Keratinocyte (primary cell): ENCODE data around the gene GCA. TPM values are rescaled to one million over a fixed set of nuclear protein-coding genes. Genes with fewer than 3 reads are reported as not detected.

Experiments
- DNase-seq: peaks from one replicate; pipeline ENCODE4 v3.0.0-alpha.2; 2011; ENCODE audit warnings: low read depth, missing footprints, low spot score
- FAIRE-seq: peaks from 2 replicates; lab custom pipeline; 2011; peaks lifted over from hg19 to GRCh38; lab: Jason Lieb, UNC
- H2AFZ ChIP-seq: 2 replicates; pipeline ENCODE4 v1.6.0; 2012; ENCODE audit warnings: low read length, control low read depth, inconsistent platforms; ENCODE audit not compliant: control insufficient read depth
- H3K27ac ChIP-seq: 2 replicates; pipeline ENCODE4 v1.5.1; 2011; ENCODE audit warnings: low read length; ENCODE audit not compliant: control insufficient read depth, insufficient read depth
- H3K27me3 ChIP-seq: 3 replicates; pipeline ENCODE4 v1.6.0; 2011; ENCODE audit warnings: low read length; ENCODE audit not compliant: control insufficient read depth, insufficient read depth; ENCODE audit errors: extremely low read depth
- H3K36me3 ChIP-seq, 2 experiments: 2 replicates in 1 of 2; 3 replicates in 1 of 2; pipeline ENCODE4 v1.5.1; 2011; ENCODE audit warnings: low read length in 2 of 2, mild to moderate bottlenecking in 1 of 2; ENCODE audit not compliant: control insufficient read depth in 2 of 2, insufficient read depth in 2 of 2; ENCODE audit errors: extremely low read depth in 1 of 2
- H3K4me1 ChIP-seq: 3 replicates; pipeline ENCODE4 v1.5.1; 2011; ENCODE audit warnings: low read length; ENCODE audit not compliant: control insufficient read depth, insufficient read depth; ENCODE audit errors: extremely low read depth
- H3K4me2 ChIP-seq: 3 replicates; pipeline ENCODE4 v1.6.0; 2011; ENCODE audit warnings: low read depth, low read length; ENCODE audit not compliant: control insufficient read depth, insufficient read depth; ENCODE audit errors: extremely low read depth
- H3K4me3 ChIP-seq, 3 experiments: fragments of 200-600 bp in 1 of 3; sonication (generic) in 1 of 3; 2 replicates in 2 of 3; 3 replicates in 1 of 3; pipeline ENCODE4 v1.5.1; 2011 to 2016; ENCODE audit warnings: low read length in 3 of 3, mild to moderate bottlenecking in 3 of 3, control low read depth in 2 of 3, inconsistent platforms in 1 of 3, low read depth in 1 of 3, mixed read lengths in 1 of 3, mixed run types in 1 of 3, moderate library complexity in 1 of 3; ENCODE audit not compliant: control insufficient read depth in 2 of 3, insufficient read depth in 2 of 3; ENCODE audit errors: extremely low read depth in 1 of 3
- H3K79me2 ChIP-seq: 2 replicates; pipeline ENCODE4 v1.6.0; 2012; ENCODE audit warnings: low read length; ENCODE audit not compliant: control insufficient read depth, insufficient read depth
- H3K9ac ChIP-seq: 3 replicates; pipeline ENCODE4 v1.6.0; 2011; ENCODE audit warnings: low read length; ENCODE audit not compliant: control insufficient read depth, insufficient read depth; ENCODE audit errors: extremely low read depth
- H3K9me1 ChIP-seq: 3 replicates; pipeline ENCODE4 v1.6.0; 2011; ENCODE audit warnings: low read length; ENCODE audit not compliant: control insufficient read depth, insufficient read depth; ENCODE audit errors: extremely low read depth
- H3K9me3 ChIP-seq: 2 replicates; pipeline ENCODE4 v1.5.1; 2012; ENCODE audit warnings: low read depth, low read length; ENCODE audit not compliant: control insufficient read depth
- H4K20me1 ChIP-seq: 3 replicates; pipeline ENCODE4 v1.6.0; 2011; ENCODE audit warnings: low read length; ENCODE audit not compliant: control insufficient read depth, insufficient read depth; ENCODE audit errors: extremely low read depth
- EZH2 ChIP-seq: IDR thresholded peaks from one replicate; pipeline ENCODE4 v1.6.1; 2012; ENCODE audit warnings: inconsistent platforms, mild to moderate bottlenecking, low read length, moderate library complexity
- dilution Hi-C: fragments of 300-500 bp; cut with MboI; formaldehyde crosslinking; loops from one replicate; pipeline ENCODE4 v1.7.0; 2020; ENCODE audit warnings: low sequenced_read_pairs; ENCODE audit not compliant: extremely low pct_ligation_motif_present
- polyA plus RNA-seq, 5 experiments: library from polyadenylated mRNA; depleted of rRNA in 3 of 5; stranded (reverse) in 3 of 5; stranded (forward) in 1 of 5; unstranded in 1 of 5; fragments of >200 nt; gene quantifications; 1 replicate in 1 of 5; 2 replicates in 3 of 5; 3 replicates in 1 of 5; pipeline versions ENCODE4 v1.2.1 to v1.2.3, GENCODE V29; 2011 to 2012; ENCODE audit warnings: missing spikeins in 2 of 5, low read depth in 1 of 5, low replicate concordance in 1 of 5
- TF ChIP-seq, protein P1 (sequence below), 3 experiments: IDR thresholded peaks in 1 of 3; conservative IDR thresholded peaks in 1 of 3; optimal IDR thresholded peaks in 1 of 3; 2 replicates in 2 of 3; 3 replicates in 1 of 3; pipeline versions ENCODE3 to v1.5.1; 2011; ENCODE audit warnings: low read length in 3 of 3, mild to moderate bottlenecking in 3 of 3, moderate library complexity in 2 of 3, control low read depth in 1 of 3, inconsistent platforms in 1 of 3; ENCODE audit not compliant: insufficient read depth in 2 of 3; ENCODE audit errors: extremely low read depth in 1 of 3

GCA gene
- polyA plus RNA-seq, 1 donor (not counting 4 experiments of a cell fraction or from before 2014, with no cell fraction given) = 10.0 TPM

DNA sequence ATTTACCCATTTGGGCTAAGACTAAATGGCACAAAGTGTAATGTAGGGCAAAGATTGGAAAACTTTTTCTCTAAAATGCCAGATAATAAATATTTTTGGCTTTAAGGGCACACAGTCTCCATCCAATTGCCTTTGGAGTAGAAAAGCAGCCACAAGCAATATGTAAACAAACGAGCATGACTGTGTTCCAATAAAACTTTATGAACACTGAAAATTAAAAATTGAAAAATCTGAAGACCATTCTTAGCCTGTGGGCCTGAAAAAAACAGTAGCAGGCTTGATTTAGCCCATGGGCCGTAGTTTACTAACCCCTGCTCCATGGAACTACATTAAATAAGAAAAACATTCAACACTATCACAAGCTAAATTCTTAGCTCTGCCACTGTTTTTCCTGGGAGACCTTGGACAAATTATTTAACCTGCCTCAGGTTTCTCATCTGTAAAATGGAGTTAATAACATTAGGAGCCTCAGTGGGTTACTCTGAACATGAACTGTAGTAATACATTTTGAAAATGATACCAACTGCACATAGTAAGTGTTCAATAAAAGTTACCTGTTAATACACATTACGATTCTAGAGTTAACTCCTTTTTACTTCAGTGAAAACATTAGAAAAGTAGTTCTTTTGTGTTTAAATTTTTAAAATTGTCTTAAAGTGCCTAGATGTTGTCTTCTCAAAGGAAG, 26.7 kb upstream of the GCA start:
- FAIRE-seq (no peak), DNase-seq (no peak)
- H4K20me1 ChIP-seq = no peaks in the 10 kb centered on the region
- no peaks in the 10 kb centered on the region for H3K27me3 ChIP-seq
- no peaks in the 10 kb centered on the region for H3K9me3 ChIP-seq
- peak overlapping the region; percentile 90 for H3K9ac ChIP-seq
- H3K27ac ChIP-seq = peak overlapping the region; percentile 94
- TF ChIP-seq EZH2 = no peak
- TF ChIP-seq, protein P1, sequence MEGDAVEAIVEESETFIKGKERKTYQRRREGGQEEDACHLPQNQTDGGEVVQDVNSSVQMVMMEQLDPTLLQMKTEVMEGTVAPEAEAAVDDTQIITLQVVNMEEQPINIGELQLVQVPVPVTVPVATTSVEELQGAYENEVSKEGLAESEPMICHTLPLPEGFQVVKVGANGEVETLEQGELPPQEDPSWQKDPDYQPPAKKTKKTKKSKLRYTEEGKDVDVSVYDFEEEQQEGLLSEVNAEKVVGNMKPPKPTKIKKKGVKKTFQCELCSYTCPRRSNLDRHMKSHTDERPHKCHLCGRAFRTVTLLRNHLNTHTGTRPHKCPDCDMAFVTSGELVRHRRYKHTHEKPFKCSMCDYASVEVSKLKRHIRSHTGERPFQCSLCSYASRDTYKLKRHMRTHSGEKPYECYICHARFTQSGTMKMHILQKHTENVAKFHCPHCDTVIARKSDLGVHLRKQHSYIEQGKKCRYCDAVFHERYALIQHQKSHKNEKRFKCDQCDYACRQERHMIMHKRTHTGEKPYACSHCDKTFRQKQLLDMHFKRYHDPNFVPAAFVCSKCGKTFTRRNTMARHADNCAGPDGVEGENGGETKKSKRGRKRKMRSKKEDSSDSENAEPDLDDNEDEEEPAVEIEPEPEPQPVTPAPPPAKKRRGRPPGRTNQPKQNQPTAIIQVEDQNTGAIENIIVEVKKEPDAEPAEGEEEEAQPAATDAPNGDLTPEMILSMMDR (optimal IDR thresholded peaks at IDR 0.05 in 1 of 3, IDR thresholded peaks at IDR 0.05 in 1 of 3, conservative IDR thresholded peaks at IDR 0.05 in 1 of 3; ENCODE audit: extremely low read depth in 1 of 3, insufficient read depth in 2 of 3, low read length in 3 of 3) = no peak
- no peaks in the 10 kb centered on the region for H3K9me1 ChIP-seq
- H3K79me2 ChIP-seq = peaks cover 43% of the 10 kb centered on the region
- peak overlapping the region; percentile 81 for H3K4me2 ChIP-seq
- no peak overlapping the region for H2AFZ ChIP-seq
- dilution Hi-C loops = no loop called here
- no peaks in the 10 kb centered on the region for H3K36me3 ChIP-seq
- H3K4me1 ChIP-seq = peaks cover 13% of the 10 kb centered on the region
- peak overlapping the region; percentile 77 to 87 (median 80) for H3K4me3 ChIP-seq

DNA sequence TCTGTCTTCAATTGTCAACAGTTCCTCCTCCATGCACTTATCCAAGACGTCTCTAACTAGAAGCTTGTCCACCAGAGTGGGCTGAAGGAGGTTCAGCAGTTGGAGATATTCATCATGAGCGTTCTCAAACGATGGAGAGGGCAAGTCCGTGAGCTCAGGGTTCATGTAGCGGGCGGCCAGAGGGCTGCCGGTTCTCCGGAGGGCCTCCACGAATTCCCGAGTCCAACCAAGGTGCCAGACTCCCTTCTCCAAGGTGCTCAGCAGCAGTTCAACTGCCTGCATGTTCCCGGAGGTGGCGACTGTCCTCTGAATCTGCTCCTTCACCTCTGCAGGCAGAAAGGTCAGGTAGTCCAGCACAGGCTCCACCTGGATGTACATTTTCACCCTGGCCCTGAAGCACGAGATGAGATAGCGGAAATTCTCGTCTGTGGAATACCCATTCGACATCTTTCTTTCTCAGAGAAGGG, 26.0 kb upstream of the GCA start:
- Histone ChIP-seq H3K4me3 (peak overlapping the region; percentile 77 to 87 (median 80)), H2AFZ (peak overlapping the region; percentile 79), H3K27ac (peak overlapping the region; percentile 94), H4K20me1 (no peaks in the 10 kb centered on the region), H3K9me3 (no peaks in the 10 kb centered on the region), H3K9ac (peak overlapping the region; percentile 90), H3K4me2 (peak overlapping the region; percentile 81), H3K36me3 (no peaks in the 10 kb centered on the region), H3K27me3 (no peaks in the 10 kb centered on the region), H3K9me1 (no peaks in the 10 kb centered on the region), H3K79me2 (peaks cover 42% of the 10 kb centered on the region), H3K4me1 (peaks cover 13% of the 10 kb centered on the region)
- TF ChIP-seq, protein P1 (optimal IDR thresholded peaks at IDR 0.05 in 1 of 3, IDR thresholded peaks at IDR 0.05 in 1 of 3, conservative IDR thresholded peaks at IDR 0.05 in 1 of 3; ENCODE audit: extremely low read depth in 1 of 3, insufficient read depth in 2 of 3, low read length in 3 of 3) = no peak
- no peak for TF ChIP-seq EZH2
- DNase-seq (no peak), FAIRE-seq (peak; percentile 39)
- dilution Hi-C loops = no loop called here
